IMR-90 (cell line): ENCODE data around the gene ANK3. TPM values are rescaled to one million over a fixed set of nuclear protein-coding genes. Genes with fewer than 3 reads are reported as not detected.

Experiments used
- ATAC-seq: fragments of 200-7000 bp; cut with Tn5 transposase; 2 replicates; pipeline ENCODE4 v1.9.1; 2020; ENCODE audit warnings: low read depth, mild to moderate bottlenecking, moderate library complexity
- BruUV-seq: library from RNA; stranded (reverse); fragments of 400-500 nt; replicated peaks from 2 replicates; lab custom pipeline; 2021; lab: Mats Ljungman, UMichigan
- CTCF ChIA-PET: fragments of 300-600 bp; formaldehyde crosslinking; extraction: SDS; loops from one replicate; lab custom pipeline; 2021; ENCODE audit warnings: antibody characterized with exemption; lab: Yijun Ruan, JAX
- POLR2A ChIA-PET: fragments of 300-600 bp; sonication (Branson Sonifier 250); formaldehyde crosslinking; loops from one replicate; lab custom pipeline; 2022; ENCODE audit warnings: antibody characterized with exemption; ENCODE audit not compliant: unreplicated experiment; lab: Charles Lee
- DNase-seq: peaks from one replicate; pipeline ENCODE4 v3.0.0; 2013
- H2AFZ ChIP-seq: replicated peaks from 2 replicates; pipeline ENCODE3; 2013; ENCODE audit warnings: low read length, mild to moderate bottlenecking; ENCODE audit not compliant: poor library complexity
- H2AK5ac ChIP-seq: 2 replicates; pipeline ENCODE4 v1.6.1; 2013; ENCODE audit warnings: low read depth, low read length, inconsistent platforms
- H2AK9ac ChIP-seq: replicated peaks from 2 replicates; pipeline ENCODE3; 2013; ENCODE audit warnings: mild to moderate bottlenecking, low read depth, low read length, moderate library complexity; ENCODE audit not compliant: poor library complexity
- H2BK120ac ChIP-seq: 2 replicates; pipeline ENCODE4 v1.6.1; 2013; ENCODE audit warnings: low read depth, low read length, inconsistent platforms
- H2BK15ac ChIP-seq: 3 replicates; pipeline ENCODE4 v1.6.1; 2013; ENCODE audit warnings: low read depth, low read length, inconsistent platforms
- H2BK20ac ChIP-seq: 2 replicates; pipeline ENCODE4 v1.6.1; 2013; ENCODE audit warnings: low read depth, mild to moderate bottlenecking, inconsistent platforms, low read length, moderate library complexity
- H2BK5ac ChIP-seq: 2 replicates; pipeline ENCODE4 v1.6.1; 2013; ENCODE audit warnings: mild to moderate bottlenecking, low read depth, low read length, inconsistent platforms; ENCODE audit not compliant: poor library complexity, severe bottlenecking
- H3K14ac ChIP-seq: replicated peaks from 2 replicates; pipeline ENCODE4 v1.6.1; 2013; ENCODE audit warnings: low read depth, low read length, inconsistent platforms
- H3K18ac ChIP-seq: 2 replicates; pipeline ENCODE4 v1.6.1; 2013; ENCODE audit warnings: low read depth, low read length, control low read depth
- H3K23ac ChIP-seq: 2 replicates; pipeline ENCODE4 v1.6.1; 2013; ENCODE audit warnings: low read depth, low read length, inconsistent platforms
- H3K27ac ChIP-seq: 2 replicates; pipeline ENCODE4 v1.5.1; 2013; ENCODE audit warnings: mild to moderate bottlenecking, control low read depth, low read length; ENCODE audit not compliant: insufficient read depth
- H3K27me3 ChIP-seq: 2 replicates; pipeline ENCODE4 v1.6.1; 2013; ENCODE audit warnings: low read length; ENCODE audit not compliant: control insufficient read depth, insufficient read depth
- H3K36me3 ChIP-seq: 2 replicates; pipeline ENCODE4 v1.6.1; 2013; ENCODE audit warnings: low read length, mixed read lengths; ENCODE audit not compliant: control insufficient read depth, insufficient read depth
- H3K4ac ChIP-seq: 2 replicates; pipeline ENCODE4 v1.6.1; 2013; ENCODE audit warnings: low read depth, low read length, inconsistent platforms
- H3K4me1 ChIP-seq: 2 replicates; pipeline ENCODE4 v1.6.1; 2013; ENCODE audit warnings: low read length, mixed read lengths; ENCODE audit not compliant: control insufficient read depth, insufficient read depth
- H3K4me2 ChIP-seq: 2 replicates; pipeline ENCODE4 v1.6.1; 2013; ENCODE audit warnings: low read depth, mild to moderate bottlenecking, control low read depth, low read length, moderate library complexity
- H3K4me3 ChIP-seq: 2 replicates; pipeline ENCODE4 v1.5.1; 2013; ENCODE audit warnings: low read depth, mild to moderate bottlenecking, control low read depth, low read length, moderate library complexity; ENCODE audit not compliant: insufficient read depth
- H3K56ac ChIP-seq: 2 replicates; pipeline ENCODE4 v1.6.1; 2013; ENCODE audit warnings: low read length, inconsistent platforms; ENCODE audit not compliant: insufficient read depth; ENCODE audit errors: extremely low read depth
- H3K79me1 ChIP-seq, 2 experiments: 2 replicates each; pipeline ENCODE4 v1.6.1; 2013; ENCODE audit warnings: low read length in 2 of 2, inconsistent platforms in 1 of 2, low read depth in 1 of 2
- H3K9ac ChIP-seq: 2 replicates; pipeline ENCODE4 v1.6.1; 2013; ENCODE audit warnings: low read depth, low read length, control low read depth
- H3K9me1 ChIP-seq: 2 replicates; pipeline ENCODE4 v1.6.1; 2013; ENCODE audit warnings: low read length, inconsistent platforms; ENCODE audit not compliant: insufficient read depth
- H3K9me3 ChIP-seq: 2 replicates; pipeline ENCODE4 v1.6.1; 2013; ENCODE audit warnings: low read length; ENCODE audit not compliant: control insufficient read depth, insufficient read depth
- H4K20me1 ChIP-seq: 2 replicates; pipeline ENCODE4 v1.6.1; 2013; ENCODE audit warnings: low read length, inconsistent platforms; ENCODE audit not compliant: insufficient read depth
- H4K5ac ChIP-seq: 2 replicates; pipeline ENCODE4 v1.6.1; 2013; ENCODE audit warnings: mild to moderate bottlenecking, low read depth, low read length, control low read depth
- H4K8ac ChIP-seq, 2 experiments: 2 replicates each; pipeline ENCODE4 v1.6.1; 2013; ENCODE audit warnings: low read depth in 2 of 2, low read length in 2 of 2, control low read depth in 1 of 2, inconsistent platforms in 1 of 2
- H4K91ac ChIP-seq: 2 replicates; pipeline ENCODE4 v1.6.1; 2013; ENCODE audit warnings: low read depth, low read length, inconsistent platforms; ENCODE audit not compliant: insufficient read depth
- BHLHE40 ChIP-seq: fragments of 150-350 bp; IDR thresholded peaks from 2 replicates; pipeline ENCODE4 v1.6.1; 2016; ENCODE audit warnings: mild to moderate bottlenecking, low read depth, low read length
- CEBPB ChIP-seq: IDR thresholded peaks from 2 replicates; pipeline ENCODE4 v1.6.1; 2012; ENCODE audit warnings: low read depth, low read length, improper control_type of control experiment
- CHD1 ChIP-seq: IDR thresholded peaks from 2 replicates; pipeline ENCODE4 v1.6.1; 2012; ENCODE audit warnings: low read depth, low read length, improper control_type of control experiment
- CTCF ChIP-seq: conservative IDR thresholded peaks from 2 replicates; pipeline ENCODE4 v1.5.1; 2012; ENCODE audit warnings: mild to moderate bottlenecking, low read depth, low read length, improper control_type of control experiment
- ELK1 ChIP-seq: fragments of 150-350 bp; IDR thresholded peaks from 2 replicates; pipeline ENCODE4 v1.6.1; 2016; ENCODE audit warnings: low read depth, mild to moderate bottlenecking, low read length, moderate library complexity, borderline replicate concordance
- FOS ChIP-seq: fragments of 150-350 bp; IDR thresholded peaks from 2 replicates; pipeline ENCODE4 v1.6.1; 2016; ENCODE audit warnings: low read depth, low read length
- MAFK ChIP-seq: IDR thresholded peaks from 2 replicates; pipeline ENCODE4 v1.6.1; 2012; ENCODE audit warnings: low read depth, low read length, improper control_type of control experiment
- MAZ ChIP-seq: IDR thresholded peaks from 2 replicates; pipeline ENCODE4 v1.6.1; 2012; ENCODE audit warnings: low read depth, mild to moderate bottlenecking, low read length, improper control_type of control experiment, moderate library complexity, borderline replicate concordance
- MXI1 ChIP-seq: IDR thresholded peaks from 2 replicates; pipeline ENCODE4 v1.6.1; 2012; ENCODE audit warnings: low read depth, mild to moderate bottlenecking, low read length, moderate library complexity, borderline replicate concordance
- NFE2L2 ChIP-seq: fragments of 150-350 bp; IDR thresholded peaks from 2 replicates; pipeline ENCODE4 v1.6.1; 2016; ENCODE audit warnings: low read depth, mild to moderate bottlenecking, low read length
- POLR2A ChIP-seq: IDR thresholded peaks from 2 replicates; pipeline ENCODE4 v1.6.1; 2012; ENCODE audit warnings: mild to moderate bottlenecking, low read depth, low read length
- RAD21 ChIP-seq: IDR thresholded peaks from 2 replicates; pipeline ENCODE4 v1.6.1; 2012; ENCODE audit warnings: low read length, improper control_type of control experiment
- RCOR1 ChIP-seq: IDR thresholded peaks from 2 replicates; pipeline ENCODE4 v1.6.1; 2012; ENCODE audit warnings: mild to moderate bottlenecking, low read length, improper control_type of control experiment; ENCODE audit not compliant: insufficient replicate concordance
- RFX5 ChIP-seq: IDR thresholded peaks from 2 replicates; pipeline ENCODE4 v1.8.0; 2012; ENCODE audit warnings: low read depth, mild to moderate bottlenecking, low read length, moderate library complexity
- SMC3 ChIP-seq: fragments of 150-350 bp; IDR thresholded peaks from 2 replicates; pipeline ENCODE4 v1.6.1; 2016; ENCODE audit warnings: low read depth, mild to moderate bottlenecking, antibody characterized with exemption, low read length, moderate library complexity
- USF2 ChIP-seq: fragments of 150-350 bp; IDR thresholded peaks from 2 replicates; pipeline ENCODE4 v1.6.1; 2017; ENCODE audit warnings: mild to moderate bottlenecking, antibody characterized with exemption, low read length, low read depth
- dilution Hi-C: fragments of 300-500 bp; cut with HindIII; formaldehyde crosslinking; loops from one replicate; pipeline ENCODE4 v1.14.3; 2018; ENCODE audit warnings: low sequenced_read_pairs; ENCODE audit not compliant: unreplicated experiment
- in situ Hi-C: fragments of 300-500 bp; cut with MboI; formaldehyde crosslinking; loops from 3 replicates; pipeline ENCODE4 v1.14.3; 2019; ENCODE audit warnings: low sequenced_read_pairs, inconsistent platforms, mixed read lengths
- intact Hi-C: fragments of 100-400 bp; cut with micrococcal nuclease; formaldehyde crosslinking; loops from 2 replicates; pipeline ENCODE4 v1.10.0; 2022
- polyA plus RNA-seq, 3 experiments: library from polyadenylated mRNA; depleted of rRNA; stranded (reverse); fragments of >200 nt; gene quantifications; 2 replicates each; pipeline ENCODE4 v1.2.3, GENCODE V29; 2012; ENCODE audit warnings: low replicate concordance in 1 of 3
- total RNA-seq: library from RNA; depleted of rRNA; stranded (reverse); fragments of >200 nt; gene quantifications from 2 replicates; pipeline ENCODE4 v1.2.3, GENCODE V29; 2012

Gene ANK3
- total and polyA plus RNA-seq, 2 of the 4 experiments (the other 2 are of a cell fraction) = 0.63 to 1.8 TPM

- H3K56ac ChIP-seq = no peak overlapping the region
- no TSS peak for BruUV-seq
- H4K8ac ChIP-seq = no peak overlapping the region
- H3K27ac ChIP-seq = no peak overlapping the region
- no peak overlapping the region for H3K23ac ChIP-seq
- intact Hi-C loops (no loop called here), dilution Hi-C loops (no loop called here), in situ Hi-C loops (no loop called here)
- H3K27me3 ChIP-seq = no peaks in the 10 kb centered on the region
- no peaks in the 10 kb centered on the region for H3K9me1 ChIP-seq
- H4K5ac ChIP-seq = no peak overlapping the region
- CTCF ChIA-PET = no interaction called here
- no peak overlapping the region for H3K9ac ChIP-seq
- POLR2A ChIA-PET = no interaction called here
- 0 out of 2 replicates have a peak, but pooled peaks cover 2% of the 10 kb centered on the region for H3K4me1 ChIP-seq
- no peak overlapping the region for H2BK5ac ChIP-seq
- H3K4me2 ChIP-seq = no peak overlapping the region
- no peak overlapping the region for H4K91ac ChIP-seq
- no peak for TF ChIP-seq RAD21
- no peak for TF ChIP-seq CTCF
- TF ChIP-seq MAZ = no peak
- TF ChIP-seq POLR2A = no peak
- TF ChIP-seq MAFK = no peak
- TF ChIP-seq MXI1 = no peak
- no peak for TF ChIP-seq ELK1
- no peak for TF ChIP-seq CEBPB
- no peak for TF ChIP-seq USF2
- no peak for TF ChIP-seq RFX5
- TF ChIP-seq BHLHE40 = no peak
- no peak for TF ChIP-seq SMC3
- no peak for TF ChIP-seq CHD1
- no peak for TF ChIP-seq FOS
- no peak for TF ChIP-seq RCOR1
- no peak for TF ChIP-seq NFE2L2
- H3K14ac ChIP-seq = no peak overlapping the region
- H3K4me3 ChIP-seq = no peak overlapping the region
- H3K9me3 ChIP-seq = no peaks in the 10 kb centered on the region
- no peak overlapping the region for H2BK120ac ChIP-seq
- H2BK20ac ChIP-seq = no peak overlapping the region
- H3K4ac ChIP-seq = no peak overlapping the region
- no peak overlapping the region for H2AFZ ChIP-seq
- no peaks in the 10 kb centered on the region for H4K20me1 ChIP-seq
- no peak overlapping the region for H2AK9ac ChIP-seq
- H2AK5ac ChIP-seq = no peak overlapping the region
- no peaks in the 10 kb centered on the region for H3K79me1 ChIP-seq
- ATAC-seq (no peak), DNase-seq (no peak)
- no peak overlapping the region for H3K18ac ChIP-seq
- H3K36me3 ChIP-seq = no peaks in the 10 kb centered on the region
- H2BK15ac ChIP-seq = no peak overlapping the region
Observed at GRCh38 chr10:60290558-60290957, 99.1 kb downstream of the ANK3 start.
